GM21423 (cell line): ENCODE data around the gene CCDC24.

Source experiments
- ATAC-seq: cut with Tn5 transposase; IDR thresholded peaks from one replicate; pipeline ENCODE4 v1.9.1; 2021; ENCODE audit warnings: mild to moderate bottlenecking, moderate library complexity; ENCODE audit not compliant: unreplicated experiment

Gene CCDC24

GRCh38 chr1:44036409-44037139, 45.2 kb downstream of the CCDC24 start:
- no peak for ATAC-seq

GRCh38 chr1:44037154-44037553, 45.8 kb downstream of the CCDC24 start:
- ATAC-seq, result no peak

- ATAC-seq, result no peak
Measured at GRCh38 chr1:44038876-44039657, 47.7 kb downstream of the CCDC24 start.

- ATAC-seq, result no peak
Measured at GRCh38 chr1:44040418-44040817, 49.0 kb downstream of the CCDC24 start.

GRCh38 chr1:44040846-44041245, 49.4 kb downstream of the CCDC24 start:
- ATAC-seq, result no peak

GRCh38 chr1:44043176-44044070, 52.0 kb downstream of the CCDC24 start:
- ATAC-seq, result no peak

GRCh38 chr1:44044071-44044801, 52.8 kb downstream of the CCDC24 start:
- no peak for ATAC-seq

GRCh38 chr1:44045064-44045463, 53.7 kb downstream of the CCDC24 start:
- no peak for ATAC-seq
